Amniotic epithelial cell (primary cell): Measurements from ENCODE around the gene BARHL2.

ENCODE experiments used
- DNase-seq: peaks from one replicate; pipeline ENCODE4 v3.0.0-alpha.2; 2010; ENCODE audit warnings: low read depth

BARHL2 gene

DNA sequence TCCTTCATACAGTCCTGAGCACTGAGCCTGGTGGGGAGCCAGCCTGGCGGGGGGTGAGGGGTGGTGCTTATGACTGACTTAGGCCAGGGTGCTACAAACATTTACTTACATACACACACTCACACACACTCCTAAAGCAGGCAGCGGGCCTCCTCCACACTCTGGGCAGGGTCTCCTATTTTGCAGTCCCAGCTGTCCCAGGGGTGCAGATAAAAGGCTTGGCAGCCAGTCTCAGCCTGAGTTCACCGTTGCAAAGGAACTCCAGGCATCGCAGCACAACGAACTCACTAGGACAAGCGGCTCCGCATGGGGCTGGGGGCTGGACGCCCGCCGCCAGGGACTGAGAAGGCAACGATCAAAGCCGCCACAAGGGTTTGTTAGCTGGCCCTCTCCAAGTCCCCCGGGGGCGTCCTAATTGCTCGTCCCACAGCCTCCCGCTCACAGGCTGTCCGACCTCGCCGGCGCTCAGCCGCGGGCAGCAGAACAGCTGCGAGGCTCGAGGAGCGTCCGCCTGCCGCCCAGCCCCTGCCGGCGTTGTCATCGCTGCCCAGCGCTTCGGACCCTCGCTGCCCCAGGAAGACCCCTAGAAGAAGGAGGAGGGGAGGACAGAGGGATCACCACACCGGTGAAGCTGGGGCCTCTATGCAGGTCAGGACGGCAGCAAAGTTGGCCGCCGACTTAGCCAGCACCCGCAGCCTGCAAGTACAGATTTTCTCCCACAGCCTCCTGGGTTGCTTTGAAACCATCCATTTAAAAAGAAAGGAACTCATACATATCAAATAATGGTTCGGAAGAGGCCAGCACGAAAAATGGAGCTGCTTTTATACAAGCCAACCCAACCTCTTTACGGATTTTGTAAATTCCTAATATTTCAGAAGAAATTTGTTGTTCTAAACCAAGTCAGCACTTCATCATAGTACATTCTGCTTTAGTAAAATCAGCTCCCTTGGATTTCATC, 6.2 kb downstream of the BARHL2 start:
- no peak for DNase-seq

GRCh38 chr1:90709535-90709934, 7.6 kb downstream of the BARHL2 start:
- no peak for DNase-seq

GRCh38 chr1:90708826-90709225, 8.3 kb downstream of the BARHL2 start:
- no peak for DNase-seq

DNA sequence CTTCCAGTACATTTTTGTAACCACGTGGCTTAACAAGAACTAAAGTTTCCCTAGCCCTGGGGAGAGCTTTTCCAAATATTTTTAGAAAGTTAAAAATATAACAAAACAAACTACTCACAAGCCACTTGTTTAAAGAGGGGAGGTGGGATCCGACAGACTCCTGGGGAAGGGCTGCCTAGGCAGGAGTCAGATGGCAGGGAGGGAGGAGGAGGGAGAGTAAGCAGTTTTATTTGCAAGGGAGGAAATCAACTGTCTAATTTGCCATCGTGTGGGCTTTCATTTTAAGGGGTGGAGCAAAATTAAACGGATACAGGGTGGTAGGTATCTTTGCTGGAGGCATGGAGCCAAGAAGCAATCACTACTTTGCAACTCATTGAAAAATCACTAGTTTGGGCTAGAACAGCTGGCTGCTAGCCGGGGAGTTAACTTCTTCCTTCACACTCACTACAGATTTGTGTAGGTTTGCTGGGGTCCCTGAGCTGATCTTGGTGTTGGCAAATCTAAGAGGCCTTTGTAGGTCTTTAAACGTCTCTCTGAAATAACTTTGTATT, 8.8 kb downstream of the BARHL2 start:
- DNase-seq: no peak

GRCh38 chr1:90707363-90707710, 9.8 kb downstream of the BARHL2 start:
- DNase-seq: peak; percentile 39

- no peak for DNase-seq
Observed at GRCh38 chr1:90706437-90707362, 10.4 kb downstream of the BARHL2 start.

DNA sequence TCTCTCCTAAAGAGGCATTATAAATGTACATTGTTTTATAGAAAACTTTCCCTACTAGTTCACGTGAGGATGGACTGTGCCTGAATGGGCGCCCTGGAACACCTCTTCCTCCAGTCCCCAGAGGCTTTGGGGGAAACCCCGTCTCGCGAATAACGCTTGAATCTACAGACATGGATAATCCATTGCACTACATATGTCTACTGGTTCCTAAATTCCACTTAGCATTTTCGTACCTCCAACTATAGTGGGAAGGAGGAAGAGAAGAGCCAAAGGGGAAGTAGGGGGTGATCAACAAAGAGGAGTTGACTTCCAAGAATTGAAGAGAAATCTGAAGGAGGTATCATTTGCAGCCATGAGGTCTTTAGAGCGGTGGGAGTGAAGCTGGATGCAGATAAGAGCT, 11.1 kb downstream of the BARHL2 start:
- no peak for DNase-seq

DNA sequence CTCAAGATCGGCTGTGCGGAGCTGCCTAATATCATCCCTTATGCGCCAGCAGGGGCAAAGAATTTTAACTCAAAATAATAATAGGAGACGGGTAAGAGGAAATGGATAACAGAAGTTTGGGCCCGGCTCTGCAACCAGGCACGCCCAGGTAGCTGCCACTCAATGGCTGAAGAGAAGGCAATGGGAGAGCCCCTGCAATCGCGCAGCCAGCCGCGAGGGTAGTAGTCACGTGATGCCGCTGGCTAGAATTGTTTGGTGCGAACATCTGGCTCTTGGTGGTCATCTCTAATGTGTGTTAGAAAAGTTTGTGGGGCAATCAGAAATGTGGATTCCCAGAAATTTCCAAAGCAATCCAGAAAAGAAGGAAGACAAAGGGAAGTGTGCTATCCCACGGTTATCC, 12.3 kb downstream of the BARHL2 start:
- DNase-seq: no peak

- no peak for DNase-seq
Observed at GRCh38 chr1:90694846-90695245, 22.3 kb downstream of the BARHL2 start.

- DNase-seq: no peak
Observed at GRCh38 chr1:90687747-90688146, 29.4 kb downstream of the BARHL2 start.

GRCh38 chr1:90675161-90675847, 41.8 kb downstream of the BARHL2 start:
- DNase-seq: no peak

GRCh38 chr1:90671741-90672140, 45.4 kb downstream of the BARHL2 start:
- DNase-seq: no peak

GRCh38 chr1:90671251-90671650, 45.9 kb downstream of the BARHL2 start:
- no peak for DNase-seq
